ENCODE results near the gene VEZT.

The VEZT gene

DNA sequence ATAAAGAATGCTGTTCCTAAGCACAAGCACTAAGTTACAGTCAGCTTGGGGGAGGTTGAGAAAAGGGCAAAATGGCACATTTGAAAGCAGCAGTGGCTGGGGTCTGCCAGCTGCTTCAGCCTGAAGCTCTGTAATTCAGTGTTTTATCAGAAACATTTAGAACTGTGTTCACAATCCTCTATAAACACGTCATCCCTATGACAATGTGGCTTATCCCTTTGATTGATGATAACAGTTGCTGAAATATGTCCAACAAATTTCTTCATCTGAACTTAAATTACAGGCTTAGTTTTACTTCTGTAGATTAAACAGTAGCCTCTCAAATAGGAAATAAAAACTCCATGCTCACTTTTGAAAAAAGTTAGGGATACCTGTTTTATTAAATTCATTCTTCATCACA lies 108.8 kb downstream of the VEZT start:
- no peak for TF ChIP-seq ZBTB7A (IDR thresholded peaks at IDR 0.05; ENCODE audit: low read depth)

DNA sequence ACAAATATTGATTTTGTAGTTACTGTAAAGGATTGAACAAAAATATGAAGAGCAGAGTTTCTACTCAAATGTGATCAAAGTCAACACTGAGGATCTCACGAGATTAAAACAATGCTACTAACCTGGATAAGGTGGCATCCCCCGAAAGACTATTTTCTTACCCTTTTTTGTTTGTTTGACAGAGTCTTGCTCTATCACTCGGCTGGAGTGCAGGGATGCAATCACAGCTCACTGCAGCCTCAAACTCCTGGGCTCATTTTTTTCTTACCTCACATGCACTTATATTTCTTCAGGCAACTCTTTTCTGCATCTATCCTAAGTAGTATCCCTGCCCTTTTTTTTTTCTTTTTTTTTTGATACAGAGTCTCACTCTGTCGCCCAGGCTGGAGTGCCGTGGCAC lies 109.2 kb downstream of the VEZT start:
- no peak for TF ChIP-seq RAD21 (IDR thresholded peaks at IDR 0.05; ENCODE audit: low read depth)
- TF ChIP-seq, protein P1, sequence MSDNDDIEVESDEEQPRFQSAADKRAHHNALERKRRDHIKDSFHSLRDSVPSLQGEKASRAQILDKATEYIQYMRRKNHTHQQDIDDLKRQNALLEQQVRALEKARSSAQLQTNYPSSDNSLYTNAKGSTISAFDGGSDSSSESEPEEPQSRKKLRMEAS (IDR thresholded peaks at IDR 0.05) = no peak
- TF ChIP-seq YY1 (IDR thresholded peaks at IDR 0.05; ENCODE audit: low read depth) = no peak
- no peak for TF ChIP-seq EGR1 (IDR thresholded peaks at IDR 0.05)
- no peak for TF ChIP-seq ZBTB7A (IDR thresholded peaks at IDR 0.05; ENCODE audit: low read depth)
- TF ChIP-seq NFIC (IDR thresholded peaks at IDR 0.05) = no peak
- TF ChIP-seq TAF1 (IDR thresholded peaks at IDR 0.05; ENCODE audit: low read depth) = no peak
- no peak for TF ChIP-seq CREB1 (IDR thresholded peaks at IDR 0.05; ENCODE audit: low read depth)
- TF ChIP-seq, protein P2, sequence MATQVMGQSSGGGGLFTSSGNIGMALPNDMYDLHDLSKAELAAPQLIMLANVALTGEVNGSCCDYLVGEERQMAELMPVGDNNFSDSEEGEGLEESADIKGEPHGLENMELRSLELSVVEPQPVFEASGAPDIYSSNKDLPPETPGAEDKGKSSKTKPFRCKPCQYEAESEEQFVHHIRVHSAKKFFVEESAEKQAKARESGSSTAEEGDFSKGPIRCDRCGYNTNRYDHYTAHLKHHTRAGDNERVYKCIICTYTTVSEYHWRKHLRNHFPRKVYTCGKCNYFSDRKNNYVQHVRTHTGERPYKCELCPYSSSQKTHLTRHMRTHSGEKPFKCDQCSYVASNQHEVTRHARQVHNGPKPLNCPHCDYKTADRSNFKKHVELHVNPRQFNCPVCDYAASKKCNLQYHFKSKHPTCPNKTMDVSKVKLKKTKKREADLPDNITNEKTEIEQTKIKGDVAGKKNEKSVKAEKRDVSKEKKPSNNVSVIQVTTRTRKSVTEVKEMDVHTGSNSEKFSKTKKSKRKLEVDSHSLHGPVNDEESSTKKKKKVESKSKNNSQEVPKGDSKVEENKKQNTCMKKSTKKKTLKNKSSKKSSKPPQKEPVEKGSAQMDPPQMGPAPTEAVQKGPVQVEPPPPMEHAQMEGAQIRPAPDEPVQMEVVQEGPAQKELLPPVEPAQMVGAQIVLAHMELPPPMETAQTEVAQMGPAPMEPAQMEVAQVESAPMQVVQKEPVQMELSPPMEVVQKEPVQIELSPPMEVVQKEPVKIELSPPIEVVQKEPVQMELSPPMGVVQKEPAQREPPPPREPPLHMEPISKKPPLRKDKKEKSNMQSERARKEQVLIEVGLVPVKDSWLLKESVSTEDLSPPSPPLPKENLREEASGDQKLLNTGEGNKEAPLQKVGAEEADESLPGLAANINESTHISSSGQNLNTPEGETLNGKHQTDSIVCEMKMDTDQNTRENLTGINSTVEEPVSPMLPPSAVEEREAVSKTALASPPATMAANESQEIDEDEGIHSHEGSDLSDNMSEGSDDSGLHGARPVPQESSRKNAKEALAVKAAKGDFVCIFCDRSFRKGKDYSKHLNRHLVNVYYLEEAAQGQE (IDR thresholded peaks at IDR 0.05; ENCODE audit: low read depth) = no peak
- no peak for TF ChIP-seq FOXM1 (IDR thresholded peaks at IDR 0.05; ENCODE audit: borderline replicate concordance, low read depth)
- TF ChIP-seq TCF12 (IDR thresholded peaks at IDR 0.05; ENCODE audit: low read depth) = no peak
- TF ChIP-seq TEAD4 (IDR thresholded peaks at IDR 0.05) = no peak
- TF ChIP-seq, protein P3, sequence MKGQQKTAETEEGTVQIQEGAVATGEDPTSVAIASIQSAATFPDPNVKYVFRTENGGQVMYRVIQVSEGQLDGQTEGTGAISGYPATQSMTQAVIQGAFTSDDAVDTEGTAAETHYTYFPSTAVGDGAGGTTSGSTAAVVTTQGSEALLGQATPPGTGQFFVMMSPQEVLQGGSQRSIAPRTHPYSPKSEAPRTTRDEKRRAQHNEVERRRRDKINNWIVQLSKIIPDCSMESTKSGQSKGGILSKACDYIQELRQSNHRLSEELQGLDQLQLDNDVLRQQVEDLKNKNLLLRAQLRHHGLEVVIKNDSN (IDR thresholded peaks at IDR 0.05) = no peak
- TF ChIP-seq EP300 (IDR thresholded peaks at IDR 0.05; ENCODE audit: borderline replicate concordance) = no peak
- TF ChIP-seq CEBPB (IDR thresholded peaks at IDR 0.05) = no peak

DNA sequence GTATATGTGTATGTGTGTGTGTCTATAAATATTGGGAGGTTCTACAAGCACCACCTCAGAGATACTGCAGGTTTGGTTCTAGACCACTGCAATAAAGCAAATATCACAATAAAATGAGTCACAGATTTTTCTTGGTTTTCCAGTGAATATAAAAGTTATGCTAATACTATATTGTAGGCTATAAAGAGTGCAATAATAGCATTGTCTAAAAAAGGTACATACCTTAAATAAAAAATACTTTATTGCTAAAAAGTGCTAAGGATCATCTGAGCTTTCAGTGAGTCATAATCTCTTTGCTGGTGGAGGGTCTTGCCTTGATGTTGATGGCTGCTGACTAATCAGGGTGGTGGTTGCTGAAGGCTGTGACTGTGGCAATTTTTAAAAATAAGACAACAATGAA lies 111.1 kb downstream of the VEZT start:
- TF ChIP-seq EGR1 (IDR thresholded peaks at IDR 0.05) (no peak), NFIC (IDR thresholded peaks at IDR 0.05) (no peak), YY1 (IDR thresholded peaks at IDR 0.05; ENCODE audit: low read depth) (no peak), FOXM1 (IDR thresholded peaks at IDR 0.05; ENCODE audit: borderline replicate concordance, low read depth) (no peak), RAD21 (IDR thresholded peaks at IDR 0.05; ENCODE audit: low read depth) (no peak), TEAD4 (IDR thresholded peaks at IDR 0.05) (no peak), CEBPB (IDR thresholded peaks at IDR 0.05) (no peak), TAF1 (IDR thresholded peaks at IDR 0.05; ENCODE audit: low read depth) (no peak), EP300 (IDR thresholded peaks at IDR 0.05; ENCODE audit: borderline replicate concordance) (no peak), TCF12 (IDR thresholded peaks at IDR 0.05; ENCODE audit: low read depth) (no peak), ZBTB7A (IDR thresholded peaks at IDR 0.05; ENCODE audit: low read depth) (no peak)
- TF ChIP-seq, protein P2 (IDR thresholded peaks at IDR 0.05; ENCODE audit: low read depth) = no peak
- TF ChIP-seq, protein P1 (IDR thresholded peaks at IDR 0.05) = no peak

DNA sequence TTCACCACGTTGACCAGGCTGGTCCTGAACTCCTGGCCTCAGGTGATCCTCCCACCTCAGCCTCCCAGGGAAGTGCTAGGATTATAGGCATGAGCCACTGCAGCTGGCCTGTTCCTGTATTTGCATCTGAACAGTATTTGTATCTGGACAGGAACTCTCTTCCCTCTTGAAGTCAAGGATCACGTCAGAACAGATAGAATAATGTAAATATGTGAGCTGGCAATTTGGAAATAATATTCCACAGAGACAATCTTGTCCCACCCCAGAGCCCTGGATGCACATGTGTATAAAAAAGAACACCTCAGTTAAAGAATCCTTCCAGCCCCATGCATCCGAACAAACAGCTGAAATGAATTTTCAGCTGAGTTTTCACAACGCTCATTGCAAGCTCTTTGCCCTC lies 118.3 kb downstream of the VEZT start:
- TF ChIP-seq, protein P3 (IDR thresholded peaks at IDR 0.05) = no peak
- TF ChIP-seq RAD21 (IDR thresholded peaks at IDR 0.05; ENCODE audit: low read depth) (no peak), EGR1 (IDR thresholded peaks at IDR 0.05) (no peak), CEBPB (IDR thresholded peaks at IDR 0.05) (no peak), ZBTB7A (IDR thresholded peaks at IDR 0.05; ENCODE audit: low read depth) (no peak), YY1 (IDR thresholded peaks at IDR 0.05; ENCODE audit: low read depth) (no peak), TEAD4 (IDR thresholded peaks at IDR 0.05) (no peak), CREB1 (IDR thresholded peaks at IDR 0.05; ENCODE audit: low read depth) (no peak), FOXM1 (IDR thresholded peaks at IDR 0.05; ENCODE audit: borderline replicate concordance, low read depth) (no peak), TAF1 (IDR thresholded peaks at IDR 0.05; ENCODE audit: low read depth) (no peak)
- TF ChIP-seq, protein P2 (IDR thresholded peaks at IDR 0.05; ENCODE audit: low read depth) = no peak
- TF ChIP-seq, protein P1 (IDR thresholded peaks at IDR 0.05) = no peak

Measured in Ishikawa (cell line).